Epithelial cell of proximal tubule (primary cell): Measurements from ENCODE around the gene FHIP2A. TPM values are rescaled to one million over a fixed set of nuclear protein-coding genes. Genes with fewer than 3 reads are reported as not detected.
"Not testable (repeated sequence)": the region's sequence is repeated elsewhere in the genome, so short reads cannot be mapped to it uniquely, and the experiment has no call there.

ENCODE experiments used
- DNase-seq: peaks from one replicate; pipeline ENCODE4 v3.0.0-alpha.2; 2011; ENCODE audit warnings: low read depth
- H3K4me3 ChIP-seq: 2 replicates; pipeline ENCODE4 v1.5.1; 2011; ENCODE audit warnings: low read depth, mild to moderate bottlenecking, low read length
- CTCF ChIP-seq: conservative IDR thresholded peaks from 2 replicates; pipeline ENCODE4 v1.5.1; 2012; ENCODE audit warnings: low read depth, mild to moderate bottlenecking, low read length
- total RNA-seq: library from RNA; depleted of rRNA; stranded (reverse); fragments of >200 nt; gene quantifications from 2 replicates; pipeline ENCODE4 v1.2.3, GENCODE V29; 2015

Gene FHIP2A
- total RNA-seq, 1 donor from 2014 or later: 10.5 TPM

- no peak for TF ChIP-seq CTCF
- no peak overlapping the region for H3K4me3 ChIP-seq
- DNase-seq: no peak
These were observed 40.9 kb upstream of the FHIP2A start for GRCh38 chr10:114780577-114781184.

DNA sequence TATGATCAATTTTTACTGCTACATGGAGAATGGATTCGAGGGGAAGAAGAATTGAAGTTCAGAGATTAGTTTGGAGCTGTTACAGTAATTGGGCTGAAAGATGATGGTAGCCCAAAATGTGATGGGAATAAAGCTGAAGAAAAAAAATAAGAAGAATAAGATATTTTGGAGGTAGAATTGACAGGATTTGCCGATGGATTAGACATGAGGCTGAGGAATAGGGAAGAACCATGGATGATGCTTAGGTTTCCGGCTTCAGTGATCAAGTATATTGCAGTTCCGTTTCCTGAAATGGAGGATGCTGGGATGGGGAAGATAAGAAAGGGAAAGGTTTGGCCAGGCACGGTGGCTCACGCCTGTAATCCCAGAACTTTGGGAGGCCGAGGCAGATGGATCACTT is 38.9 kb upstream of the FHIP2A start:
- no peak for DNase-seq
- no peak overlapping the region for H3K4me3 ChIP-seq
- no peak for TF ChIP-seq CTCF

DNA sequence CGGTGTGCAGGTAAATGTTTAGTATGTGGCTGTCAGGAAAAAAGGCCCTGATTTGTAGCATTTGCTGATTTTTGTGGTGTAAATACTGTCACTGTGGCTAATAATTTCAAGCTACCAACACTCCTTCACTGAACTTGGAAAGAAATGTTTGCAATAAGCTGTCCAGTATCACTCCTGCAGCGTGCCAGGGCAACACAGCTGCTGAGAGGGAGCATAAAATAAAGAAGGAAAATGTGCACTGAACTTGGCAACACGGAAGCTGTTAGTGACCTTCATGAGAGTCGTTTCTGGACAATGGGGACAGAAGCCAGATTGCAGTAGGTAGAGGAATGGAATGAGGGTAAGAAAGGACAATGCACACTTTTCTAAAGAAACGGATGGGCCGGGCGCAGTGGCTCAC is 37.9 kb upstream of the FHIP2A start:
- TF ChIP-seq CTCF: no peak
- no peak for DNase-seq
- H3K4me3 ChIP-seq: no peak overlapping the region

- not testable (repeated sequence) for DNase-seq, H3K4me3 ChIP-seq
- peak; percentile 70 for TF ChIP-seq CTCF
These were observed 35.1 kb upstream of the FHIP2A start for GRCh38 chr10:114786492-114786891.

DNA sequence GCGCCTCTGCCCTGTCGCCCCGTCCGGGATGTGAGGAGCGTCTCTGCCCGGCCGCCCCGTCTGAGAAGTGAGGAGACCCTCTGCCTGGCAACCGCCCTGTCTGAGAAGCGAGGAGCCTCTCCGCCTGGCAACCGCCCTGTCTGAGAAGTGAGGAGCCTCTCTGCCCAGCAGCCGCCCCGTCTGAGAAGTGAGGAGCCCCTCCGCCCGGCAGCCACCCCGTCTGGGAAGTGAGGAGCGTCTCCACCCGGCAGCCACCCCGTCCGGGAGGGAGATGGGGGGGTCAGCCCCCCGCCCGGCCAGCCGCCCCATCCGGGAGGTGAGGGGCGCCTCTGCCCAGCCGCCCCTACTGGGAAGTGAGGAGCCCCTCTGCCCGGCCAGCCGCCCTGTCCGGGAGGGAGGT is 34.4 kb upstream of the FHIP2A start:
- DNase-seq: not testable (repeated sequence)

DNA sequence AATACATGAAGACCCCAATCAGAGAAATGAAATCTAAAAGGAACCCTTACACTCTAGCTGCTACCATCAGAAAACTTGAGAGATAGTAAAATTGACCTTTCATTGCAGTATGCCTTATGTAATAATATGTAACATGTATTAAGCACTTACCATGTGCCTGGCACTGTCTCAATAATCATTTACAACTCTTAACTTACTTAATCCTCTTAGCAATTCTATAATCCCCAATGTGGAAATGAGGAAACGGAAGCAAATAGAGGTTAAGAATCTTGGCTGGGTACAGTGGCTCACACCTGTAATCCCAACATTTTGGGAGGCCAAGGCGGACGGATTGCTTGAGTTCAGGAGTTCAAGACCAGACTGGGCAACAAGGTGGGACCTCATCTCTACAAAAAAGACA is 29.8 kb upstream of the FHIP2A start:
- no peak overlapping the region for H3K4me3 ChIP-seq
- DNase-seq: no peak
- TF ChIP-seq CTCF: no peak

More for the DNA sequence above, 34.4 kb upstream of the FHIP2A start:
- not testable (repeated sequence) for H3K4me3 ChIP-seq

GRCh38 chr10:114795039-114795438 is 26.5 kb upstream of the FHIP2A start:
- no peak for DNase-seq
- H3K4me3 ChIP-seq: no peak overlapping the region
- no peak for TF ChIP-seq CTCF
